RWPE2 (cell line): ENCODE data around the gene IGSF23.

Experiments
- ATAC-seq: fragments of 200-7000 bp; cut with Tn5 transposase; 3 replicates; pipeline ENCODE4 v1.9.1; 2021; ENCODE audit warnings: low read depth
- DNase-seq: peaks from one replicate; pipeline ENCODE4 v3.0.0-alpha.2; 2020; ENCODE audit warnings: low spot score
- H3K27ac ChIP-seq: fragments of 450-650 bp; 2 replicates; pipeline ENCODE4 v1.5.1; 2017; ENCODE audit warnings: mild to moderate bottlenecking; ENCODE audit not compliant: poor library complexity, severe bottlenecking
- H3K27me3 ChIP-seq: fragments of 250-450 bp; sonication (Bioruptor Pico); 2 replicates; pipeline ENCODE4 v1.5.1; 2021; ENCODE audit warnings: mild to moderate bottlenecking, moderate library complexity; ENCODE audit not compliant: insufficient read depth, poor library complexity, severe bottlenecking
- H3K36me3 ChIP-seq: fragments of 250-450 bp; sonication (Bioruptor Pico); 2 replicates; pipeline ENCODE4 v1.5.1; 2020; ENCODE audit warnings: low read depth, mild to moderate bottlenecking, moderate library complexity
- H3K4me1 ChIP-seq: fragments of 250-450 bp; sonication (Bioruptor Pico); 2 replicates; pipeline ENCODE4 v1.5.1; 2021; ENCODE audit warnings: mild to moderate bottlenecking, moderate library complexity; ENCODE audit not compliant: insufficient read depth, poor library complexity, severe bottlenecking
- H3K4me3 ChIP-seq: fragments of 250-450 bp; sonication (Bioruptor Pico); 2 replicates; pipeline ENCODE4 v1.5.1; 2021; ENCODE audit warnings: mild to moderate bottlenecking, moderate library complexity; ENCODE audit not compliant: severe bottlenecking
- H3K9me3 ChIP-seq: fragments of 250-450 bp; sonication (Bioruptor Pico); 2 replicates; pipeline ENCODE4 v1.5.1; 2021; ENCODE audit warnings: mild to moderate bottlenecking, moderate library complexity; ENCODE audit not compliant: severe bottlenecking
- CTCF ChIP-seq: fragments of 450-650 bp; IDR thresholded peaks from one replicate; pipeline ENCODE4 v1.5.1; 2017; ENCODE audit warnings: mild to moderate bottlenecking, moderate library complexity; ENCODE audit not compliant: poor library complexity, severe bottlenecking

IGSF23 gene

GRCh38 chr19:44653977-44654774 lies 40.8 kb downstream of the IGSF23 start:
- ATAC-seq (peak; percentile 60), DNase-seq (no peak)
- Histone ChIP-seq H3K4me1 (no peaks in the 10 kb centered on the region), H3K4me3 (no peak overlapping the region), H3K27ac (no peak overlapping the region), H3K36me3 (peaks cover 98% of the 10 kb centered on the region), H3K9me3 (no peaks in the 10 kb centered on the region), H3K27me3 (no peaks in the 10 kb centered on the region)
- peak; percentile 43 for TF ChIP-seq CTCF

- H3K4me3 ChIP-seq = no peak overlapping the region
- H3K4me1 ChIP-seq = no peaks in the 10 kb centered on the region
- peaks cover 100% of the 10 kb centered on the region for H3K36me3 ChIP-seq
- TF ChIP-seq CTCF = peak; percentile 87
- no peaks in the 10 kb centered on the region for H3K9me3 ChIP-seq
- no peak overlapping the region for H3K27ac ChIP-seq
- ATAC-seq (peak; percentile 46), DNase-seq (no peak)
- H3K27me3 ChIP-seq = no peaks in the 10 kb centered on the region
These were observed 44.0 kb downstream of the IGSF23 start for GRCh38 chr19:44657211-44657921.

GRCh38 chr19:44658069-44658733 lies 44.8 kb downstream of the IGSF23 start:
- ATAC-seq (peak; percentile 30; the same call in 1 of the 3 replicates), DNase-seq (no peak)
- Histone ChIP-seq H3K27me3 (no peaks in the 10 kb centered on the region), H3K36me3 (peaks cover 100% of the 10 kb centered on the region), H3K4me1 (no peaks in the 10 kb centered on the region), H3K9me3 (no peaks in the 10 kb centered on the region), H3K27ac (no peak overlapping the region), H3K4me3 (no peak overlapping the region)
- no peak for TF ChIP-seq CTCF

- no peaks in the 10 kb centered on the region for H3K4me1 ChIP-seq
- H3K4me3 ChIP-seq = no peak overlapping the region
- no peaks in the 10 kb centered on the region for H3K27me3 ChIP-seq
- no peak overlapping the region for H3K27ac ChIP-seq
- no peak for TF ChIP-seq CTCF
- DNase-seq (no peak), ATAC-seq (no peak)
- peaks cover 84% of the 10 kb centered on the region for H3K36me3 ChIP-seq
- no peaks in the 10 kb centered on the region for H3K9me3 ChIP-seq
These were observed 46.7 kb downstream of the IGSF23 start for GRCh38 chr19:44660081-44660480.
